ENCODE measurements around the gene OSBPL2. TPM values are rescaled to one million over a fixed set of nuclear protein-coding genes. Genes with fewer than 3 reads are reported as not detected.

The OSBPL2 gene
- total RNA-seq, 3 donors from 2014 or later (not counting 1 experiment from before 2014, with no cell fraction given), result 77.9 to 112 (median 104) TPM

GRCh38 chr20:62339647-62340062, 101.3 kb downstream of the OSBPL2 start:
- Histone ChIP-seq H3K27ac (ENCODE audit: low read length) (peak overlapping the region; percentile 39), H3K9me3 (ENCODE audit: control insufficient read depth, insufficient read depth, low read length) (no peaks in the 10 kb centered on the region), H3K4me3 (ENCODE audit: low read length) (no peak overlapping the region), H3K27me3 (ENCODE audit: control insufficient read depth, insufficient read depth, low read length) (no peaks in the 10 kb centered on the region), H3K36me3 (ENCODE audit: control insufficient read depth, insufficient read depth, low read length) (no peaks in the 10 kb centered on the region), H3K4me1 (ENCODE audit: control insufficient read depth, insufficient read depth, low read length) (peaks cover 24% of the 10 kb centered on the region)
- no peaks in the 10 kb centered on the region for H3K9me3 Mint-ChIP-seq
- H3K4me1 Mint-ChIP-seq, result no peaks in the 10 kb centered on the region
- TF ChIP-seq, protein P1, sequence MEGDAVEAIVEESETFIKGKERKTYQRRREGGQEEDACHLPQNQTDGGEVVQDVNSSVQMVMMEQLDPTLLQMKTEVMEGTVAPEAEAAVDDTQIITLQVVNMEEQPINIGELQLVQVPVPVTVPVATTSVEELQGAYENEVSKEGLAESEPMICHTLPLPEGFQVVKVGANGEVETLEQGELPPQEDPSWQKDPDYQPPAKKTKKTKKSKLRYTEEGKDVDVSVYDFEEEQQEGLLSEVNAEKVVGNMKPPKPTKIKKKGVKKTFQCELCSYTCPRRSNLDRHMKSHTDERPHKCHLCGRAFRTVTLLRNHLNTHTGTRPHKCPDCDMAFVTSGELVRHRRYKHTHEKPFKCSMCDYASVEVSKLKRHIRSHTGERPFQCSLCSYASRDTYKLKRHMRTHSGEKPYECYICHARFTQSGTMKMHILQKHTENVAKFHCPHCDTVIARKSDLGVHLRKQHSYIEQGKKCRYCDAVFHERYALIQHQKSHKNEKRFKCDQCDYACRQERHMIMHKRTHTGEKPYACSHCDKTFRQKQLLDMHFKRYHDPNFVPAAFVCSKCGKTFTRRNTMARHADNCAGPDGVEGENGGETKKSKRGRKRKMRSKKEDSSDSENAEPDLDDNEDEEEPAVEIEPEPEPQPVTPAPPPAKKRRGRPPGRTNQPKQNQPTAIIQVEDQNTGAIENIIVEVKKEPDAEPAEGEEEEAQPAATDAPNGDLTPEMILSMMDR (IDR thresholded peaks at IDR 0.05), result no peak
- no peak overlapping the region for H3K4me3 Mint-ChIP-seq
- no peak overlapping the region for H3K27ac Mint-ChIP-seq
- H3K36me3 Mint-ChIP-seq, result no peaks in the 10 kb centered on the region
- DNase-seq (no peak), ATAC-seq (no peak)
- 33% methylated on average over 14 of the region's 14 CpGs for WGBS (ENCODE audit: insufficient coverage)
- peaks cover 8 to 10% of the 10 kb centered on the region in 2 donors for H3K27me3 Mint-ChIP-seq (ENCODE audit: low read depth in 2 of 2)
- intact Hi-C loops (cut with micrococcal nuclease), result no loop called here

GRCh38 chr20:62342910-62343309, 104.6 kb downstream of the OSBPL2 start:
- Mint-ChIP-seq H3K4me3 (no peak overlapping the region), H3K27me3 (ENCODE audit: low read depth in 2 of 2) (peaks cover 8 to 10% of the 10 kb centered on the region in 2 donors), H3K4me1 (no peaks in the 10 kb centered on the region), H3K27ac (no peak overlapping the region), H3K36me3 (no peaks in the 10 kb centered on the region), H3K9me3 (no peaks in the 10 kb centered on the region)
- TF ChIP-seq, protein P1 (IDR thresholded peaks at IDR 0.05), result no peak
- H3K4me1 ChIP-seq (ENCODE audit: control insufficient read depth, insufficient read depth, low read length), result peaks cover 4% of the 10 kb centered on the region
- H3K27ac ChIP-seq (ENCODE audit: low read length), result no peak overlapping the region
- H3K36me3 ChIP-seq (ENCODE audit: control insufficient read depth, insufficient read depth, low read length), result no peaks in the 10 kb centered on the region
- H3K27me3 ChIP-seq (ENCODE audit: control insufficient read depth, insufficient read depth, low read length), result no peaks in the 10 kb centered on the region
- intact Hi-C loops (cut with micrococcal nuclease), result no loop called here
- DNase-seq (no peak), ATAC-seq (no peak)
- no peak overlapping the region for H3K4me3 ChIP-seq (ENCODE audit: low read length)
- WGBS (ENCODE audit: insufficient coverage), result 93% methylated on average over 10 of the region's 10 CpGs
- H3K9me3 ChIP-seq (ENCODE audit: control insufficient read depth, insufficient read depth, low read length), result no peaks in the 10 kb centered on the region

DNA sequence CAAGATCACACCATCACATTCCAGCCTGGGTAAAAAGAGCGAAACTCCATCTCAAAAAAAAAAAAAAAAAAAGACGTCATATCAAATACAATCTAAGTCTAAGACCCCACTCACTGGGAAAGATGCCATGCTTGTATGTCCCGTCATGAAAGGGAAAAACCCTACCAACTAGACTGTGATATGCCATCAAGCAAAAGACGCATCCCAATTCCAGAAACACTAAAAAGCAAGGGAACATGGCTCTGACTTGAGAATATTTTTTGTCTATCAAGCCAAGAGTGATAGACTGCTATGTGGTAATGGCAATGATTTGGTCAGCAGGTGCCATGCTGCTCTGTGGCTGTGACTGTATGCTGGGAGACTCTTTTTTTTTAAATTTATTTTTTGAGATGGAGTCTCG, 105.8 kb downstream of the OSBPL2 start:
- no peaks in the 10 kb centered on the region for H3K9me3 ChIP-seq (ENCODE audit: control insufficient read depth, insufficient read depth, low read length)
- intact Hi-C loops (cut with micrococcal nuclease), result no loop called here
- WGBS (ENCODE audit: insufficient coverage), result 96% methylated on average over 5 of the region's 5 CpGs
- peaks cover 8 to 10% of the 10 kb centered on the region in 2 donors for H3K27me3 Mint-ChIP-seq (ENCODE audit: low read depth in 2 of 2)
- H3K27ac ChIP-seq (ENCODE audit: low read length), result no peak overlapping the region
- no peaks in the 10 kb centered on the region for H3K27me3 ChIP-seq (ENCODE audit: control insufficient read depth, insufficient read depth, low read length)
- H3K4me3 ChIP-seq (ENCODE audit: low read length), result no peak overlapping the region
- no peaks in the 10 kb centered on the region for H3K36me3 ChIP-seq (ENCODE audit: control insufficient read depth, insufficient read depth, low read length)
- TF ChIP-seq, protein P1 (IDR thresholded peaks at IDR 0.05), result no peak
- DNase-seq (no peak), ATAC-seq (no peak)
- H3K27ac Mint-ChIP-seq, result no peak overlapping the region
- no peaks in the 10 kb centered on the region for H3K4me1 ChIP-seq (ENCODE audit: control insufficient read depth, insufficient read depth, low read length)
- H3K4me3 Mint-ChIP-seq, result no peak overlapping the region
- no peaks in the 10 kb centered on the region for H3K4me1 Mint-ChIP-seq
- H3K9me3 Mint-ChIP-seq, result peaks cover 3 to 4% of the 10 kb centered on the region in 2 donors
- no peaks in the 10 kb centered on the region for H3K36me3 Mint-ChIP-seq

- DNase-seq, result no peak
- H3K4me1 Mint-ChIP-seq, result no peaks in the 10 kb centered on the region
- H3K27ac Mint-ChIP-seq, result no peak overlapping the region
- H3K4me3 Mint-ChIP-seq, result no peak overlapping the region
- intact Hi-C loops (cut with micrococcal nuclease), result no loop called here
- Histone ChIP-seq H3K4me3 (ENCODE audit: low read length) (no peak overlapping the region), H3K9me3 (ENCODE audit: control insufficient read depth, insufficient read depth, low read length) (no peaks in the 10 kb centered on the region), H3K27ac (ENCODE audit: low read length) (no peak overlapping the region), H3K27me3 (ENCODE audit: control insufficient read depth, insufficient read depth, low read length) (no peaks in the 10 kb centered on the region), H3K36me3 (ENCODE audit: control insufficient read depth, insufficient read depth, low read length) (no peaks in the 10 kb centered on the region), H3K4me1 (ENCODE audit: control insufficient read depth, insufficient read depth, low read length) (no peaks in the 10 kb centered on the region)
- H3K27me3 Mint-ChIP-seq (ENCODE audit: low read depth in 2 of 2), result peaks cover 3 to 4% of the 10 kb centered on the region in 2 donors
- H3K36me3 Mint-ChIP-seq, result no peaks in the 10 kb centered on the region
- TF ChIP-seq, protein P1 (IDR thresholded peaks at IDR 0.05), result no peak
- 90% methylated on average over 10 of the region's 10 CpGs for WGBS (ENCODE audit: insufficient coverage)
- no peak for ATAC-seq
- peaks cover 3 to 4% of the 10 kb centered on the region in 2 donors for H3K9me3 Mint-ChIP-seq
These were observed 106.5 kb downstream of the OSBPL2 start for GRCh38 chr20:62344782-62345181.
